ENCODE results near the gene PRPH. TPM values are rescaled to one million over a fixed set of nuclear protein-coding genes. Genes with fewer than 3 reads are reported as not detected.
A peak's percentile ranks its signal among the peaks of the same experiment; 100 is the strongest.

The PRPH gene
- total and polyA plus RNA-seq, 2 of the 4 experiments (the other 2 are of a cell fraction): not detected

GRCh38 chr12:49334681-49335080 lies 39.7 kb downstream of the PRPH start:
- Histone ChIP-seq H3K4me3 (ENCODE audit: insufficient read depth, low read depth, low read length) (no peak overlapping the region), H3K4me2 (ENCODE audit: low read depth, low read length) (no peak overlapping the region), H4K91ac (ENCODE audit: insufficient read depth, low read depth, low read length) (no peak overlapping the region), H3K36me3 (ENCODE audit: control insufficient read depth, insufficient read depth, low read length) (0 out of 2 replicates have a peak, but pooled peaks cover 1% of the 10 kb centered on the region), H3K79me1 (ENCODE audit: low read depth in 1 of 2, low read length in 2 of 2) (no peaks in the 10 kb centered on the region), H3K9me1 (ENCODE audit: insufficient read depth, low read length) (no peaks in the 10 kb centered on the region), H2AK5ac (ENCODE audit: low read depth, low read length) (no peak overlapping the region), H3K56ac (ENCODE audit: extremely low read depth, insufficient read depth, low read length) (no peak overlapping the region), H4K8ac (ENCODE audit: low read depth in 2 of 2, low read length in 2 of 2) (no peak overlapping the region), H4K5ac (ENCODE audit: low read depth, low read length) (no peak overlapping the region), H3K23ac (ENCODE audit: low read depth, low read length) (no peak overlapping the region), H3K14ac (replicated peaks; ENCODE audit: low read depth, low read length) (no peak overlapping the region), H3K18ac (ENCODE audit: low read depth, low read length) (no peak overlapping the region), H2BK120ac (ENCODE audit: low read depth, low read length) (no peak overlapping the region), H2AFZ (replicated peaks; ENCODE audit: low read length, poor library complexity) (peak overlapping the region; percentile 8), H2BK20ac (ENCODE audit: low read depth, low read length) (no peak overlapping the region), H3K27me3 (ENCODE audit: control insufficient read depth, insufficient read depth, low read length) (peaks cover 51% of the 10 kb centered on the region), H3K27ac (ENCODE audit: insufficient read depth, low read length) (no peak overlapping the region), H4K20me1 (ENCODE audit: insufficient read depth, low read length) (no peaks in the 10 kb centered on the region), H3K4me1 (ENCODE audit: control insufficient read depth, insufficient read depth, low read length) (no peaks in the 10 kb centered on the region), H2BK15ac (ENCODE audit: low read depth, low read length) (no peak overlapping the region), H3K9ac (ENCODE audit: low read depth, low read length) (no peak overlapping the region), H2AK9ac (replicated peaks; ENCODE audit: low read depth, low read length, poor library complexity) (no peak overlapping the region), H3K4ac (ENCODE audit: low read depth, low read length) (no peak overlapping the region), H3K9me3 (ENCODE audit: control insufficient read depth, insufficient read depth, low read length) (no peaks in the 10 kb centered on the region), H2BK5ac (ENCODE audit: low read depth, low read length, poor library complexity, severe bottlenecking) (no peak overlapping the region)
- intact Hi-C loops (cut with micrococcal nuclease) (no loop called here), dilution Hi-C loops (cut with HindIII; ENCODE audit: low sequenced_read_pairs, unreplicated experiment) (no loop called here), in situ Hi-C loops (cut with MboI; ENCODE audit: low sequenced_read_pairs) (no loop called here)
- TF ChIP-seq FOS (IDR thresholded peaks at IDR 0.05; ENCODE audit: low read depth, low read length) (no peak), CTCF (conservative IDR thresholded peaks at IDR 0.05; ENCODE audit: low read depth, low read length) (no peak), USF2 (IDR thresholded peaks at IDR 0.05; ENCODE audit: low read depth, low read length) (no peak), BHLHE40 (IDR thresholded peaks at IDR 0.05; ENCODE audit: low read depth, low read length) (no peak), MAFK (IDR thresholded peaks at IDR 0.05; ENCODE audit: low read depth, low read length) (no peak), RFX5 (IDR thresholded peaks at IDR 0.05; ENCODE audit: low read depth, low read length) (no peak), NFE2L2 (IDR thresholded peaks at IDR 0.05; ENCODE audit: low read depth, low read length) (no peak), POLR2A (IDR thresholded peaks at IDR 0.05; ENCODE audit: low read depth, low read length) (no peak), CEBPB (IDR thresholded peaks at IDR 0.05; ENCODE audit: low read depth, low read length) (no peak), MAZ (IDR thresholded peaks at IDR 0.05; ENCODE audit: borderline replicate concordance, low read depth, low read length) (no peak), MXI1 (IDR thresholded peaks at IDR 0.05; ENCODE audit: borderline replicate concordance, low read depth, low read length) (no peak), RAD21 (IDR thresholded peaks at IDR 0.05; ENCODE audit: low read length) (no peak), SMC3 (IDR thresholded peaks at IDR 0.05; ENCODE audit: low read depth, low read length) (no peak), ELK1 (IDR thresholded peaks at IDR 0.05; ENCODE audit: borderline replicate concordance, low read depth, low read length) (no peak), RCOR1 (IDR thresholded peaks at IDR 0.05; ENCODE audit: insufficient replicate concordance, low read length) (no peak)
- CTCF ChIA-PET: interaction anchor here (1.2 kb wide), 1 partner anchor 23 kb away, joined by 4 read pairs; no protein-coding TSS in a partner anchor
- POLR2A ChIA-PET (ENCODE audit: unreplicated experiment): no interaction called here
- DNase-seq (no peak), ATAC-seq (ENCODE audit: low read depth) (no peak)
- no TSS peak for BruUV-seq (replicated peaks)
- WGBS, 2 experiments (ENCODE audit: extremely low coverage in 2 of 2, insufficient read length in 1 of 2): 60% methylated on average over 1 of the region's 12 CpGs; no CpG with 5 or more reads in 1 of the 2 experiments
